ENCODE data around the gene CAV1.

Gene CAV1

GRCh38 chr7:116588225-116588624 lies 63.4 kb downstream of the CAV1 start:
- Histone ChIP-seq H3K27me3 (no peaks in the 10 kb centered on the region), H3K4me3 (no peak overlapping the region), H3K9ac (0 out of 2 replicates have a peak overlapping the region, but pooled peaks have one; percentile 21), H4K20me1 (no peaks in the 10 kb centered on the region), H3K9me3 (no peaks in the 10 kb centered on the region), H3K4me2 (peak overlapping the region; percentile 57), H3K36me3 (no peaks in the 10 kb centered on the region), H3K4me1 (peaks cover 35% of the 10 kb centered on the region), H3K27ac (no peak overlapping the region)
- TF ChIP-seq Cebpa-rat (IDR thresholded peaks at IDR 0.05), result no peak

GRCh38 chr7:116588641-116589594 lies 64.1 kb downstream of the CAV1 start:
- no peak for TF ChIP-seq Cebpa-rat (IDR thresholded peaks at IDR 0.05)
- Histone ChIP-seq H3K27ac (no peak overlapping the region), H3K4me2 (peak overlapping the region; percentile 57)

GRCh38 chr7:116591202-116592040 lies 66.6 kb downstream of the CAV1 start:
- Histone ChIP-seq H3K4me2 (peak overlapping the region; percentile 81), H3K9me3 (no peaks in the 10 kb centered on the region), H3K4me3 (no peak overlapping the region), H3K9ac (no peak overlapping the region), H3K4me1 (peaks cover 36% of the 10 kb centered on the region), H3K27ac (no peak overlapping the region), H3K27me3 (no peaks in the 10 kb centered on the region), H4K20me1 (no peaks in the 10 kb centered on the region), H3K36me3 (no peaks in the 10 kb centered on the region)
- no peak for TF ChIP-seq Cebpa-rat (IDR thresholded peaks at IDR 0.05)

More at GRCh38 chr7:116588641-116589594, 64.1 kb downstream of the CAV1 start:
- Histone ChIP-seq H3K9me3 (no peaks in the 10 kb centered on the region), H3K4me1 (peaks cover 36% of the 10 kb centered on the region), H3K4me3 (no peak overlapping the region), H3K27me3 (no peaks in the 10 kb centered on the region), H3K9ac (no peak overlapping the region), H4K20me1 (no peaks in the 10 kb centered on the region), H3K36me3 (no peaks in the 10 kb centered on the region)

GRCh38 chr7:116592041-116592355 lies 67.2 kb downstream of the CAV1 start:
- H3K36me3 ChIP-seq, result no peaks in the 10 kb centered on the region
- no peak for TF ChIP-seq Cebpa-rat (IDR thresholded peaks at IDR 0.05)
- H3K9ac ChIP-seq, result no peak overlapping the region
- H4K20me1 ChIP-seq, result no peaks in the 10 kb centered on the region
- no peaks in the 10 kb centered on the region for H3K27me3 ChIP-seq
- peak overlapping the region; percentile 23; the same call in 1 of the 2 replicates for H3K4me3 ChIP-seq
- H3K27ac ChIP-seq, result no peak overlapping the region
- H3K4me1 ChIP-seq, result peaks cover 36% of the 10 kb centered on the region
- no peaks in the 10 kb centered on the region for H3K9me3 ChIP-seq
- peak overlapping the region; percentile 81 for H3K4me2 ChIP-seq

GRCh38 chr7:116592445-116592844 lies 67.6 kb downstream of the CAV1 start:
- Histone ChIP-seq H3K9me3 (no peaks in the 10 kb centered on the region), H3K4me1 (peaks cover 36% of the 10 kb centered on the region), H3K27me3 (no peaks in the 10 kb centered on the region), H3K36me3 (no peaks in the 10 kb centered on the region), H3K9ac (no peak overlapping the region), H3K27ac (no peak overlapping the region), H4K20me1 (no peaks in the 10 kb centered on the region), H3K4me2 (peak overlapping the region; percentile 81), H3K4me3 (peak overlapping the region; percentile 23; the same call in 1 of the 2 replicates)
- TF ChIP-seq Cebpa-rat (IDR thresholded peaks at IDR 0.05), result no peak

GRCh38 chr7:116593359-116594075 lies 68.7 kb downstream of the CAV1 start:
- Histone ChIP-seq H3K27ac (no peak overlapping the region), H3K9me3 (no peaks in the 10 kb centered on the region), H3K4me2 (peak overlapping the region; percentile 81), H4K20me1 (no peaks in the 10 kb centered on the region), H3K9ac (no peak overlapping the region), H3K36me3 (no peaks in the 10 kb centered on the region), H3K4me1 (peaks cover 27% of the 10 kb centered on the region), H3K4me3 (no peak overlapping the region), H3K27me3 (no peaks in the 10 kb centered on the region)
- TF ChIP-seq Cebpa-rat (IDR thresholded peaks at IDR 0.05), result no peak

GRCh38 chr7:116595063-116595462 lies 70.2 kb downstream of the CAV1 start:
- no peaks in the 10 kb centered on the region for H3K27me3 ChIP-seq
- no peaks in the 10 kb centered on the region for H4K20me1 ChIP-seq

GRCh38 chr7:116597384-116597783 lies 72.5 kb downstream of the CAV1 start:
- H3K27ac ChIP-seq, result no peak overlapping the region
- no peak overlapping the region for H3K4me2 ChIP-seq
- H3K36me3 ChIP-seq, result no peaks in the 10 kb centered on the region
- no peaks in the 10 kb centered on the region for H3K9me3 ChIP-seq
- no peaks in the 10 kb centered on the region for H4K20me1 ChIP-seq
- H3K4me1 ChIP-seq, result peaks cover 14% of the 10 kb centered on the region
- TF ChIP-seq Cebpa-rat (IDR thresholded peaks at IDR 0.05), result no peak
- no peaks in the 10 kb centered on the region for H3K27me3 ChIP-seq
- H3K4me3 ChIP-seq, result no peak overlapping the region
- H3K9ac ChIP-seq, result no peak overlapping the region

More at GRCh38 chr7:116595063-116595462, 70.2 kb downstream of the CAV1 start:
- no peaks in the 10 kb centered on the region for H3K36me3 ChIP-seq
- no peaks in the 10 kb centered on the region for H3K9me3 ChIP-seq
- no peak overlapping the region for H3K27ac ChIP-seq
- H3K4me3 ChIP-seq, result no peak overlapping the region
- H3K4me2 ChIP-seq, result no peak overlapping the region
- peaks cover 24% of the 10 kb centered on the region for H3K4me1 ChIP-seq
- no peak for TF ChIP-seq Cebpa-rat (IDR thresholded peaks at IDR 0.05)
- H3K9ac ChIP-seq, result no peak overlapping the region

- H3K36me3 ChIP-seq, result no peaks in the 10 kb centered on the region
- H3K4me3 ChIP-seq, result no peak overlapping the region
- no peaks in the 10 kb centered on the region for H4K20me1 ChIP-seq
- no peak overlapping the region for H3K9ac ChIP-seq
- no peaks in the 10 kb centered on the region for H3K27me3 ChIP-seq
- peaks cover 5% of the 10 kb centered on the region for H3K4me1 ChIP-seq
- no peak for TF ChIP-seq Cebpa-rat (IDR thresholded peaks at IDR 0.05)
- no peak overlapping the region for H3K4me2 ChIP-seq
- H3K27ac ChIP-seq, result no peak overlapping the region
- no peaks in the 10 kb centered on the region for H3K9me3 ChIP-seq
These were observed 73.4 kb downstream of the CAV1 start for GRCh38 chr7:116598278-116598677.
